Mucosa of descending colon (tissue), 3 donors: ENCODE measurements around the gene ZNF106. TPM values are rescaled to one million over a fixed set of nuclear protein-coding genes. Genes with fewer than 3 reads are reported as not detected.

Experiments used
- ATAC-seq: fragments of 200-7000 bp; cut with Tn5 transposase; one replicate; pipeline ENCODE4 v1.9.1; 2020; ENCODE audit warnings: mild to moderate bottlenecking, moderate library complexity
- DNase-seq, 3 donors: peaks; one replicate each; pipeline ENCODE4 v3.0.0-alpha.2; 2020
- H3K36me3 ChIP-seq: fragments of 200-600 bp; one replicate; pipeline ENCODE4 v1.8.0; 2021; ENCODE audit warnings: low read depth, mild to moderate bottlenecking
- H3K4me1 ChIP-seq: fragments of 200-600 bp; one replicate; pipeline ENCODE4 v1.8.0; 2021; ENCODE audit warnings: low read depth, mild to moderate bottlenecking
- H3K4me3 ChIP-seq: fragments of 200-600 bp; one replicate; pipeline ENCODE4 v1.8.0; 2021; ENCODE audit warnings: mild to moderate bottlenecking
- H3K9me3 ChIP-seq: fragments of 200-600 bp; one replicate; pipeline ENCODE4 v1.8.0; 2021; ENCODE audit warnings: mild to moderate bottlenecking
- intact Hi-C, 2 donors: fragments of 100-400 bp; cut with DNase I in 1 of 2; cut with micrococcal nuclease in 1 of 2; formaldehyde crosslinking; loops; one replicate each; pipeline versions ENCODE4 v1.11.0 to v1.11.1; 2022; cut with DNase I, micrococcal nuclease
- total RNA-seq, 3 donors: library from RNA; stranded (reverse); fragmentation: NEBNext Ultra II Directional in 2 of 3; extraction: Animal tissue kit (Norgen Biotek cat#: 25700) in 2 of 3; gene quantifications; one replicate each; pipeline versions ENCODE4 v1.2.1 to v1.2.4, GENCODE V29; 2021 to 2023
- TF ChIP-seq, protein P1 (sequence below): fragments of 200-600 bp; IDR thresholded peaks from one replicate; pipeline ENCODE4 v1.8.0; 2022; ENCODE audit warnings: antibody characterized with exemption, mild to moderate bottlenecking
- donor health status: DM: no; HTN: no; CAD: no; lungs with moderate emphysema.
- donor health status: DM: no; HTN: no; CAD: no.
- donor health status: DM: no; HTN: yes; CAD: no.

ZNF106 gene
- total RNA-seq, 3 donors from 2014 or later: 40.0 to 94.9 (median 45.8) TPM

DNA sequence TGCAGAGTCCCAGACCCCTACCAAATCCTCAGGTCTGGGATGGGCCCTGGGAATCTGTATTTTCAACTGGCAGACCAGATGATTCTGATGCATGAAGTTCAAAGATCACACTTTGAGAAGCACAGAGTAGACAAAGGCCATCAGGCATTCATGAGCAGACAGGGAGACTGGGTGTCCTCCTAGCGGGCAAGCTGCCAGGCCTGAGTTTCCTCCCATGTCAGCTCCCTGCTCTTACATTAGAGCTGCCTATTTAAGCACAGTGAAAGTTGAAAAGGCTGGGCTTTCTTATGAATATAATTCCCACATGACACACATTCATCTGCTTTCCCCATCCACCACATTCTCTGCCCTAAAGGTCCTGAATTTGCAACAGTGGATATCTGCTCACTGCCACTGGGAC is 117.7 kb downstream of the ZNF106 start:
- Histone ChIP-seq H3K9me3 (peaks cover 8% of the 10 kb centered on the region), H3K4me3 (no peak overlapping the region), H3K4me1 (no peaks in the 10 kb centered on the region), H3K36me3 (no peaks in the 10 kb centered on the region)
- ATAC-seq: no peak
- no peak for DNase-seq
- intact Hi-C loops: no loop called here
- TF ChIP-seq, protein P1, sequence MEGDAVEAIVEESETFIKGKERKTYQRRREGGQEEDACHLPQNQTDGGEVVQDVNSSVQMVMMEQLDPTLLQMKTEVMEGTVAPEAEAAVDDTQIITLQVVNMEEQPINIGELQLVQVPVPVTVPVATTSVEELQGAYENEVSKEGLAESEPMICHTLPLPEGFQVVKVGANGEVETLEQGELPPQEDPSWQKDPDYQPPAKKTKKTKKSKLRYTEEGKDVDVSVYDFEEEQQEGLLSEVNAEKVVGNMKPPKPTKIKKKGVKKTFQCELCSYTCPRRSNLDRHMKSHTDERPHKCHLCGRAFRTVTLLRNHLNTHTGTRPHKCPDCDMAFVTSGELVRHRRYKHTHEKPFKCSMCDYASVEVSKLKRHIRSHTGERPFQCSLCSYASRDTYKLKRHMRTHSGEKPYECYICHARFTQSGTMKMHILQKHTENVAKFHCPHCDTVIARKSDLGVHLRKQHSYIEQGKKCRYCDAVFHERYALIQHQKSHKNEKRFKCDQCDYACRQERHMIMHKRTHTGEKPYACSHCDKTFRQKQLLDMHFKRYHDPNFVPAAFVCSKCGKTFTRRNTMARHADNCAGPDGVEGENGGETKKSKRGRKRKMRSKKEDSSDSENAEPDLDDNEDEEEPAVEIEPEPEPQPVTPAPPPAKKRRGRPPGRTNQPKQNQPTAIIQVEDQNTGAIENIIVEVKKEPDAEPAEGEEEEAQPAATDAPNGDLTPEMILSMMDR: no peak

DNA sequence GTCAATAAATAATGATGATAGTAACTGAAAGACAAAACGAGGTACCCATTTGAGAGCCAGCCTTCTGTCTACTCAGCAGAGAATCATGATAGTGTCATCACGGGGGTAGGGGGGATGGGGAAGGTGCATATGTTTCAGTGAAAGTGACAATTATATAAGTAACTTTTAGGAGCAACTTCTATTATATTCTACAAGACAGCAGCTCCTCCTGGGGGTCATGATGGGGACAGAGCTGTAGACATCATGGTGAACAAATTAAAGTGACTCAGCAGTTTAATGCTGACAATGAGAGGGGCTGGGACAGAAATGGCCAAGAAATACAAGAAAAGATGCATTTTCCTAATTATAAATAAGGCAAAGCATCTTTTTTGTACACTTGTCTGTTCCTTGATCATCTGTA is 119.8 kb downstream of the ZNF106 start:
- Histone ChIP-seq H3K4me3 (no peak overlapping the region), H3K36me3 (no peaks in the 10 kb centered on the region), H3K9me3 (no peaks in the 10 kb centered on the region), H3K4me1 (no peaks in the 10 kb centered on the region)
- TF ChIP-seq, protein P1: no peak
- intact Hi-C loops: no loop called here
- ATAC-seq (no peak), DNase-seq (no peak)

DNA sequence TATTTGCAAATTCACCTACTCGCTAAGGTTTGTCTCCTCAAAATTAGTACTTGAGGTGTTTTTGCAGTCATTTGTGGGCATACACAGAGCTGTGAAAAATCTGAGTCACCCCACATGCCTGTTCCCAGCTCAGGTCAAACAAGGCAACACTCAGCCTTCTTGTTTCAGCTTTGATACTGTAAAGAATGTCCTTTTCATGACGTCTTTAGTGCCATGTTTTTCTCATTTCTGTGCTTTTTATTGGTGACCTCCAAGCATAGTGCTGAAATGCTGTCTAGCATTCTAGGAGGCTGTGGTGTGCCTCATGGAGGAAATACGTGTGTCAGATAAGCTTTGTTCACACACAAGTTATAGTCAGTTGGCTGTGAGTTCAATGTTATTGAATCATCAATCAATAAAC is 122.8 kb downstream of the ZNF106 start:
- ATAC-seq (no peak), DNase-seq (no peak)
- H3K9me3 ChIP-seq: no peaks in the 10 kb centered on the region
- no peak overlapping the region for H3K4me3 ChIP-seq
- no peaks in the 10 kb centered on the region for H3K4me1 ChIP-seq
- no peaks in the 10 kb centered on the region for H3K36me3 ChIP-seq
- intact Hi-C loops: no loop called here
- TF ChIP-seq, protein P1: no peak

DNA sequence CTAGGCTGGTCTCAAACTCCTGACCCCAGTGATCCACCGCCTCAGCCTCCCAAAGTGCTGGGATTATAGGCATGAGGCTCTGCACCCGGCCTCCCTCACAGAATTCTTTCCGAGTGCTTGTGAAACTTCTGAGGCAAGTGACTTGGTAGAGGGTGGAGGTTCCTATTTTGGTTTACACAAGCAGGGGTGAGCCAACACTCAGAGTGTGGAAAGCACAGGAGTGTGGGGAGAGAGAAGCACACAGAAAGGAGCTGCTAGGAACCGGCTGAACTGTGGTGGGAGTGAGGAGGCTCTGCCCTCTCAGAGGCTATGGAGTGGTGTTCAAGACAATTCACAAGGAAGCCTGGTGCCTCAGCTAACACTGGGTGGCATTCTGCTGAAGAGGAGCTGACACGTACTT is 123.9 kb downstream of the ZNF106 start:
- TF ChIP-seq, protein P1: no peak
- H3K9me3 ChIP-seq: no peaks in the 10 kb centered on the region
- ATAC-seq (peak; percentile 38), DNase-seq (no peak)
- no peaks in the 10 kb centered on the region for H3K36me3 ChIP-seq
- intact Hi-C loops: no loop called here
- H3K4me1 ChIP-seq: no peaks in the 10 kb centered on the region
- H3K4me3 ChIP-seq: no peak overlapping the region

DNA sequence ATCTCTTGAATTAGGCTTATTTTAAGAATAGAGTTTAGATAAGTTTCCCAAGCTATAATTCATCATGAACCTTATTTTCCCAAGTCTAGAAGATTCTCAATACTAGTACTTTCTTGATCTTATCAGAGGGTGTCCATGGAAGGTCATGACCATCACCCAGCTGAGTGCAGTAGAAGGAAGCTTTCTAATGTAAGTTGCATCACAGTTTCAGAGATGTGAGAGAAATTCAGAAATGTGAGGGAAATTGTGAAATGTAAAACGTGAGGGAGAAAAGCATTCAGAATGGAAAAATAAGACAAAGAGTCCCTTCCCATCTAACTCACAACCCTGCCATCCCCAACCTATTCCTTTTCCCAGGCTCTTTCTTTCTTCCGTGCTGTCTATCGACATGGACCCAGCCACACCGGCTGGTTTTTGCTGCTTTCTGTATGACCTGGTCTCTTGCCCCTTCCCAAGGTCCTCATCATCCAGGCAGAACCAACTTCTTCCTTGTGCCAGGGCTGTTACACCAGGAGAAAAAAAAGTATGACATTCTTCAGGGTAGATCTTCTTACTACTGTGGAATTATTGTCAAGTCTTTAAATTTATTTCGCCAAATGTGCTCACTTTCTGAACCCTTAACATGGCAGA is 124.9 kb downstream of the ZNF106 start:
- intact Hi-C loops: no loop called here

More for the DNA sequence above, 124.9 kb downstream of the ZNF106 start:
- DNase-seq: no peak
- Histone ChIP-seq H3K4me3 (no peak overlapping the region), H3K4me1 (no peaks in the 10 kb centered on the region), H3K9me3 (no peaks in the 10 kb centered on the region), H3K36me3 (no peaks in the 10 kb centered on the region)
- TF ChIP-seq, protein P1: no peak
- no peak for ATAC-seq
